Measurements from ENCODE around the gene CCNI. TPM values are rescaled to one million over a fixed set of nuclear protein-coding genes. Genes with fewer than 3 reads are reported as not detected.

The CCNI gene
- total RNA-seq, 1 donor, result 187 TPM

DNA sequence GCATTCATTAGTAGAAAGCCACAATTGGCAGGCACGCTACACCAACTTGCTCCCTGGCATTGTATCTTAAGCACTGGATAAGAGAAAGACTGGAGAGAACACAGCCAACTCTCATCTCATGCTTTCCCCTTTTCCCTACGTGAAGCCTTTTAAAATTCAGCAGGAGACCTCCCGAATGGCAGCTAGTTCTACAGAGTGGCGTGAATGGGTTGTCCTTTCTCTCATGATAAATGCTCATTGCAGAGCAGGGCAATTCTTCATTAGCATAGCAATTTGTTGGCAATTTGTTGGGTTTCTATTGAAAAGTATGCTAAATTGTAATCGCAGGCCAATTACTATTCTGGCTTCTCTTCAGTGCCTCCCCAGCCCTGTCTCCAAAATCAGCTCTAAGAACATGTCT, 78.3 kb downstream of the CCNI start:
- no peak for DNase-seq (ENCODE audit: low read depth)
- TF ChIP-seq, protein P1, sequence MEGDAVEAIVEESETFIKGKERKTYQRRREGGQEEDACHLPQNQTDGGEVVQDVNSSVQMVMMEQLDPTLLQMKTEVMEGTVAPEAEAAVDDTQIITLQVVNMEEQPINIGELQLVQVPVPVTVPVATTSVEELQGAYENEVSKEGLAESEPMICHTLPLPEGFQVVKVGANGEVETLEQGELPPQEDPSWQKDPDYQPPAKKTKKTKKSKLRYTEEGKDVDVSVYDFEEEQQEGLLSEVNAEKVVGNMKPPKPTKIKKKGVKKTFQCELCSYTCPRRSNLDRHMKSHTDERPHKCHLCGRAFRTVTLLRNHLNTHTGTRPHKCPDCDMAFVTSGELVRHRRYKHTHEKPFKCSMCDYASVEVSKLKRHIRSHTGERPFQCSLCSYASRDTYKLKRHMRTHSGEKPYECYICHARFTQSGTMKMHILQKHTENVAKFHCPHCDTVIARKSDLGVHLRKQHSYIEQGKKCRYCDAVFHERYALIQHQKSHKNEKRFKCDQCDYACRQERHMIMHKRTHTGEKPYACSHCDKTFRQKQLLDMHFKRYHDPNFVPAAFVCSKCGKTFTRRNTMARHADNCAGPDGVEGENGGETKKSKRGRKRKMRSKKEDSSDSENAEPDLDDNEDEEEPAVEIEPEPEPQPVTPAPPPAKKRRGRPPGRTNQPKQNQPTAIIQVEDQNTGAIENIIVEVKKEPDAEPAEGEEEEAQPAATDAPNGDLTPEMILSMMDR (IDR thresholded peaks at IDR 0.05; ENCODE audit: insufficient read depth, low read depth, low read length), result no peak
- no peak overlapping the region for H3K4me3 ChIP-seq (ENCODE audit: low read depth, low read length)

Other genes with a start within 250 kb of the CCNI start
- under 0.01 and 0.32 TPM in 2 replicates for gene SOWAHB, start 177.8 kb downstream of the CCNI start, total RNA-seq
- gene SEPTIN11, start 126.2 kb downstream of the CCNI start, total RNA-seq, result 439 and 632 TPM in 2 replicates
- 20.0 and 25.9 TPM in 2 replicates for gene CCNG2, start 81.2 kb upstream of the CCNI start, total RNA-seq